Neuronal stem cell (in vitro differentiated cells): ENCODE data around the gene WNT9B.

Experiments used
- DNase-seq: peaks from one replicate; pipeline ENCODE4 v3.0.0-alpha.2; 2013; ENCODE audit warnings: low spot score
- H2AFZ ChIP-seq: one replicate; pipeline ENCODE4 v1.6.1; 2013; ENCODE audit warnings: mild to moderate bottlenecking, low read length, inconsistent platforms
- H2AK5ac ChIP-seq: 2 replicates; pipeline ENCODE4 v1.6.1; 2013; ENCODE audit warnings: low read depth, mild to moderate bottlenecking, inconsistent platforms, low read length, moderate library complexity, mixed read lengths
- H2BK120ac ChIP-seq: 2 replicates; pipeline ENCODE4 v1.6.1; 2013; ENCODE audit warnings: low read depth, mild to moderate bottlenecking, inconsistent platforms, low read length, moderate library complexity, mixed read lengths
- H2BK12ac ChIP-seq: one replicate; pipeline ENCODE4 v1.6.1; 2013; ENCODE audit warnings: low read length, inconsistent platforms
- H2BK15ac ChIP-seq: 2 replicates; pipeline ENCODE4 v1.6.1; 2013; ENCODE audit warnings: mild to moderate bottlenecking, low read length, inconsistent platforms, mixed read lengths
- H2BK5ac ChIP-seq: one replicate; pipeline ENCODE4 v1.6.1; 2013; ENCODE audit warnings: inconsistent platforms, mild to moderate bottlenecking, low read length, moderate library complexity
- H3K14ac ChIP-seq: one replicate; pipeline ENCODE4 v1.6.1; 2013; ENCODE audit warnings: low read length, inconsistent platforms
- H3K18ac ChIP-seq: 2 replicates; pipeline ENCODE4 v1.6.1; 2013; ENCODE audit warnings: low read length, inconsistent platforms
- H3K23ac ChIP-seq: 2 replicates; pipeline ENCODE4 v1.6.1; 2013; ENCODE audit warnings: low read depth, mild to moderate bottlenecking, mixed read lengths, low read length, inconsistent platforms; ENCODE audit not compliant: poor library complexity
- H3K27ac ChIP-seq: replicated peaks from 3 replicates; pipeline ENCODE4 v1.5.1; 2013; ENCODE audit warnings: low read length, inconsistent platforms
- H3K27me3 ChIP-seq, 3 experiments: 2 replicates each; pipeline ENCODE4 v1.6.1; 2013; ENCODE audit warnings: low read length in 3 of 3, mild to moderate bottlenecking in 2 of 3, inconsistent platforms in 1 of 3, low read depth in 1 of 3, mixed read lengths in 1 of 3, moderate library complexity in 1 of 3; ENCODE audit not compliant: control insufficient read depth in 3 of 3, insufficient read depth in 3 of 3
- H3K36me3 ChIP-seq, 2 donors: replicated peaks in 1 of 2; 2 replicates each; pipeline ENCODE4 v1.6.1; 2013; ENCODE audit warnings: low read length in 2 of 2; ENCODE audit not compliant: control insufficient read depth in 2 of 2, insufficient read depth in 2 of 2
- H3K4ac ChIP-seq: 2 replicates; pipeline ENCODE4 v1.6.1; 2013; ENCODE audit warnings: inconsistent platforms, mild to moderate bottlenecking, low read length, moderate library complexity
- H3K4me1 ChIP-seq, 2 donors: 1 replicate in 1 of 2; 2 replicates in 1 of 2; pipeline ENCODE4 v1.6.1; 2013; ENCODE audit warnings: low read length in 2 of 2, low read depth in 1 of 2; ENCODE audit not compliant: control insufficient read depth in 2 of 2, insufficient read depth in 1 of 2
- H3K4me2 ChIP-seq: one replicate; pipeline ENCODE4 v1.6.1; 2013; ENCODE audit warnings: mild to moderate bottlenecking, low read length, inconsistent platforms; ENCODE audit not compliant: insufficient read depth, poor library complexity, severe bottlenecking
- H3K4me3 ChIP-seq, 2 donors: 2 replicates each; pipeline ENCODE4 v1.5.1; 2013; ENCODE audit warnings: low read length in 2 of 2, mild to moderate bottlenecking in 2 of 2, inconsistent platforms in 1 of 2, moderate library complexity in 1 of 2
- H3K79me1 ChIP-seq: one replicate; pipeline ENCODE4 v1.6.1; 2013; ENCODE audit warnings: low read depth, mild to moderate bottlenecking, inconsistent platforms, low read length, moderate library complexity
- H3K9ac ChIP-seq: one replicate; pipeline ENCODE4 v1.6.1; 2013; ENCODE audit warnings: mild to moderate bottlenecking, low read depth, low read length, inconsistent platforms; ENCODE audit not compliant: poor library complexity
- H3K9me3 ChIP-seq, 2 donors: replicated peaks in 1 of 2; 2 replicates each; pipeline versions ENCODE3 to v1.6.1; 2013; ENCODE audit warnings: low read length in 2 of 2, mild to moderate bottlenecking in 2 of 2, inconsistent platforms in 1 of 2, low read depth in 1 of 2, mixed read lengths in 1 of 2, moderate library complexity in 1 of 2; ENCODE audit not compliant: control insufficient read depth in 2 of 2, insufficient read depth in 1 of 2
- H4K8ac ChIP-seq: one replicate; pipeline ENCODE4 v1.6.1; 2013; ENCODE audit warnings: low read depth, mild to moderate bottlenecking, inconsistent platforms, low read length, moderate library complexity
- H4K91ac ChIP-seq: one replicate; pipeline ENCODE4 v1.6.1; 2013; ENCODE audit warnings: low read length, low read depth, mild to moderate bottlenecking, inconsistent platforms; ENCODE audit not compliant: poor library complexity
- WGBS, 2 donors: extraction: QIAGEN DNeasy Blood & Tissue Kit; methylation state at CpG; one replicate each; pipeline ENCODE4 v1.1.7; 2013; ENCODE audit warnings: missing lambda C conversion rate in 2 of 2, mixed read lengths in 1 of 2; ENCODE audit not compliant: insufficient read length in 2 of 2, insufficient replicate concordance in 1 of 2; ENCODE audit errors: extremely low coverage in 2 of 2; 5-methylcytosine and 5-hydroxymethylcytosine counted together

The WNT9B gene

DNA sequence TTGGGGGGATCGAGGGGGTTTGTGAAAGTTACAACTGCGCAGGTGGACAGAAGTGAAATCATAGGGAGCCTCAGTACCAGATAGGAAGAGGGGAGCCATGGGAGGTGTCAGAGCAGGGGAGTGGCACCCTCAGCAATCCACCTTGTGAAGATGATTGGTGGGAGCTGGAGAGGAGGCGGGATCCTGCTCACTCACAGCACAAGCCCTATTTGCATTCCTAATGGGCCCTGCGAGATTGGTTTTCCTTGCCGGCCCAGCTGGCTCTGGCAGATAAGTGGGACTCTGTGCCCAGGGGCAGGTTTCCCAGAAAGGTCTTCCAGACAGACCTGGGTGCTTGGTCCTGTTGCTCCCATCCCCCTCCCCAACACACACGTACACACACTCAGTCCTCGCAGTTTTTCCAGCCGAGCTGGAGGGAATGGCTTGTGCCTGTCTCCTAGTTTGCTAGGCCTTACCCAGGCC lies 42.2 kb upstream of the WNT9B start:
- H3K14ac ChIP-seq: no peak overlapping the region
- H2BK15ac ChIP-seq: no peak overlapping the region
- no peak overlapping the region for H3K4me3 ChIP-seq
- no peak overlapping the region for H3K4ac ChIP-seq
- no CpG with 5 or more reads among the region's 8 CpGs for WGBS, 2 donors
- H3K9me3 ChIP-seq: peaks cover 0 to 5% of the 10 kb centered on the region in 2 donors
- H2BK12ac ChIP-seq: no peak overlapping the region
- H2AFZ ChIP-seq: no peak overlapping the region
- H2BK120ac ChIP-seq: no peak overlapping the region
- H3K27ac ChIP-seq: no peak overlapping the region
- peak overlapping the region; percentile 1 for H2AK5ac ChIP-seq
- DNase-seq: no peak
- H3K23ac ChIP-seq: no peak overlapping the region
- H2BK5ac ChIP-seq: no peak overlapping the region
- H3K9ac ChIP-seq: no peak overlapping the region
- H3K79me1 ChIP-seq: no peaks in the 10 kb centered on the region
- no peak overlapping the region for H3K4me2 ChIP-seq
- H4K8ac ChIP-seq: no peak overlapping the region
- H4K91ac ChIP-seq: no peak overlapping the region
- no peak overlapping the region for H3K18ac ChIP-seq
- H3K36me3 ChIP-seq: peaks cover 1 to 29% of the 10 kb centered on the region in 2 donors
- peaks cover 0 to 2% of the 10 kb centered on the region in 2 donors for H3K4me1 ChIP-seq
- H3K27me3 ChIP-seq: peaks cover 0 to 15% (median 0%) of the 10 kb centered on the region in 3 experiments

DNA sequence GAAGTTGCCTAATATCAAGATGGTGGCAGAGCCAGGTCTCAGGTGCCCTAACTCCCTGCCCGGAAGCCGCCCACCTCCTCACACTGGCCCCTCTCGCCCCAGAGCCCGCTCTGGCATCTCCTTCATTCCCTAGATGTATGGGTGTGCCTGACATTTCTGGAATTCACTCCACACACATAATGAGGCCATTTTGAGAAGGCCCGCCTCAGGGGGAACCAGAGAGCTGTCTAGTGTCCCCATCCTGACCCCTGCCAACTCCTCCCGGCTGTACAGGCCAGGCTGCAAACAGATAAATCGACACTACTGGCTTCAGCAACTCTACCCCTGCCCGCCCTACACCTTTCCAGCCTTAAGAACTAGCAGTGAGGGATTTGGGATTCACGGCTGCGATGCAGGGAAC lies 40.5 kb upstream of the WNT9B start:
- peaks cover 1 to 25% of the 10 kb centered on the region in 2 donors for H3K36me3 ChIP-seq
- no CpG with 5 or more reads among the region's 10 CpGs for WGBS, 2 donors
- peaks cover 0 to 30% (median 0%) of the 10 kb centered on the region in 3 experiments for H3K27me3 ChIP-seq
- H3K23ac ChIP-seq: no peak overlapping the region
- H3K27ac ChIP-seq: no peak overlapping the region
- H3K4me2 ChIP-seq: no peak overlapping the region
- no peak overlapping the region for H3K4me3 ChIP-seq
- H3K14ac ChIP-seq: no peak overlapping the region
- no peak overlapping the region for H3K9ac ChIP-seq
- H3K9me3 ChIP-seq: peaks cover 0 to under 1% of the 10 kb centered on the region in 2 donors
- DNase-seq: no peak
- H2AFZ ChIP-seq: no peak overlapping the region
- H4K8ac ChIP-seq: no peak overlapping the region
- no peak overlapping the region for H2BK15ac ChIP-seq
- H3K79me1 ChIP-seq: no peaks in the 10 kb centered on the region
- no peak overlapping the region for H2BK120ac ChIP-seq
- H3K18ac ChIP-seq: no peak overlapping the region
- no peak overlapping the region for H2BK12ac ChIP-seq
- H4K91ac ChIP-seq: no peak overlapping the region
- no peak overlapping the region for H2BK5ac ChIP-seq
- H3K4ac ChIP-seq: no peak overlapping the region
- H2AK5ac ChIP-seq: no peak overlapping the region
- H3K4me1 ChIP-seq: peaks cover 0 to 3% of the 10 kb centered on the region in 2 donors

DNA sequence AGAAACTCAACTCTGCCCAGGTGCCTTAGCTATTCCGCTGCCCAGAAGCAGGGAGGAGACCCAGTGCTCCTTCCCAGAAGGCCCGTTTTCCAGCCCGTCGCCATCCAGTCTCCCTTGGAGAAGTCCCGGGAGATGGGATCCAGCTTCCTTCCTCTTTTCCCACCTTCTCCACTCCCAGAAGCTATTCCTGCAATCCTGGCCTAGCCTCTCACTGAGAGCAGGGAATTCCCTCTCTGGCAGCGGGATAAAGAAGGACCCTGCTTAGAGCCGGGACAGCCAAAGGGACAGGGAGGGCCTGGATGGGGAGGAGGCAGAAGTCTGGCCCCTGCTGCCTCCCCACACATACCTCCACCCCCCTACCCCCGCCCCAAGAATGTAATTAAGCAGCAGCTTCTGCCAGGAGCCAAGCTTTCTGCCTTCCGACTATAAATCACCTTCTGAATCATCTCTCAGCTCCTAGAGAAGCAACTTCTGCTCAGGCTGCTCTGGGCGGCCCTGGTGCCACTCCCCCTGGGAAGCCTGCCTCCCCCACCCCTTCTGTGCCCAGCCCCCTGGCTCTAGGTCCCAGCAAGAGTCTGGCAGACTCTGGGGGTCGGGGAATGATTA lies 39.3 kb upstream of the WNT9B start:
- H4K8ac ChIP-seq: no peak overlapping the region
- no peak overlapping the region for H2AK5ac ChIP-seq
- H3K4ac ChIP-seq: no peak overlapping the region
- no peak for DNase-seq
- H2BK15ac ChIP-seq: no peak overlapping the region
- no peak overlapping the region for H2AFZ ChIP-seq
- H3K27me3 ChIP-seq: peaks cover 0 to 43% (median 5%) of the 10 kb centered on the region in 3 experiments
- H3K79me1 ChIP-seq: no peaks in the 10 kb centered on the region
- H3K4me1 ChIP-seq: peaks cover 0 to 14% of the 10 kb centered on the region in 2 donors
- H3K4me2 ChIP-seq: no peak overlapping the region
- H3K4me3 ChIP-seq: no peak overlapping the region
- no peak overlapping the region for H3K23ac ChIP-seq
- H3K27ac ChIP-seq: no peak overlapping the region
- H3K9me3 ChIP-seq: no peaks in the 10 kb centered on the region
- H2BK12ac ChIP-seq: no peak overlapping the region
- H3K14ac ChIP-seq: no peak overlapping the region
- no CpG with 5 or more reads among the region's 11 CpGs for WGBS, 2 donors
- H3K18ac ChIP-seq: peak overlapping the region; percentile 72
- H3K9ac ChIP-seq: no peak overlapping the region
- peaks cover 1 to 15% of the 10 kb centered on the region in 2 donors for H3K36me3 ChIP-seq
- no peak overlapping the region for H4K91ac ChIP-seq
- H2BK120ac ChIP-seq: no peak overlapping the region
- peak overlapping the region; percentile 45 for H2BK5ac ChIP-seq

DNA sequence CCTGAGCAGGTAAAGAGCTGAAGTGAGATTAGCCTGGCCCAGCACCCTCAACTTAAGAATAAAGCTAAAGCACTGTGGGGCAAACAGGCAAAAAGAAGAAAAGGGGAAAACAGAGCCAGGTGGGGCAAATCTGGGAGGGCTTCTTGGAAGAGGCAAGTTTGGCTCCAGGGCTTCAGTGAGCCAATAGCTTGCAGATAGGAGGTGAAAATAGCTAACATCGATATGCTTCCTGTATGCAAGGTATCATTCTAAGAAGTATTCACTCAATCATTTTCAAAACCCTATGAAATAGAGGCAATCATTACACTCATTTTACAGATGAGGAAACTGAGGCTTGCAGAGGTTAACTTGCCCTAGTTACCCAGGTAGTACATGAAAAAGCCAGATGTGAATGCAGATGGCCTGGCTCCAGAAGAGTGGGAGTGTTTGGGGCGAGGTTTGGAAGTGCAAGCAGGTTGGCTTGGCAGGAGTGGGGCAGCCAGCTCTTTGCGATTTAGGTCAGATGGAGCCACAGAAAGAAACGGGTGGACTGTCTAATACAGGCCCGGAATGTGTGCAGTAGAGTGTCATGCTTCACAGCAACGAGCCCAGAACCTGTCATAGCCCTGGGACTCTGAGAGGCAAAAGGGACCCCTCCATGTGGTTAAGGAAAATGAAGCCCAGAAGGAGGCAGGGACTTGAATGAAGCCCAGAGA lies 38.6 kb upstream of the WNT9B start:
- Histone ChIP-seq H3K36me3 (peaks cover 1 to 15% of the 10 kb centered on the region in 2 donors), H3K4me1 (peaks cover 1 to 20% of the 10 kb centered on the region in 2 donors), H2BK12ac (no peak overlapping the region), H3K23ac (no peak overlapping the region), H3K14ac (no peak overlapping the region), H2BK120ac (no peak overlapping the region), H3K27me3 (peaks cover 0 to 50% (median 9%) of the 10 kb centered on the region in 3 experiments), H2BK5ac (no peak overlapping the region), H2AK5ac (no peak overlapping the region), H3K18ac (peak overlapping the region; percentile 16), H3K4me2 (no peak overlapping the region), H3K4ac (no peak overlapping the region), H2AFZ (no peak overlapping the region), H3K9ac (no peak overlapping the region), H4K91ac (no peak overlapping the region), H3K9me3 (no peaks in the 10 kb centered on the region), H3K79me1 (no peaks in the 10 kb centered on the region), H4K8ac (no peak overlapping the region), H3K4me3 (no peak overlapping the region), H3K27ac (no peak overlapping the region), H2BK15ac (no peak overlapping the region)
- no peak for DNase-seq
- no CpG with 5 or more reads among the region's 6 CpGs for WGBS, 2 donors
